ENCODE data around the gene PAEP.

- TF ChIP-seq EP300 (IDR thresholded peaks at IDR 0.05) = no peak
- TF ChIP-seq CTCF (IDR thresholded peaks at IDR 0.05) = no peak
Observed at GRCh38 chr9:135514342-135515082, 47.0 kb upstream of the PAEP start.
